C4-2B (cell line): ENCODE measurements around the gene FUT9.

Experiments used
- CTCF ChIP-seq: fragments of 450-650 bp; conservative IDR thresholded peaks from 2 replicates; pipeline ENCODE4 v1.5.1; 2017; ENCODE audit warnings: mild to moderate bottlenecking
- ZFX ChIP-seq: fragments of 450-650 bp; IDR thresholded peaks from 2 replicates; pipeline ENCODE4 v1.6.1; 2017

DNA sequence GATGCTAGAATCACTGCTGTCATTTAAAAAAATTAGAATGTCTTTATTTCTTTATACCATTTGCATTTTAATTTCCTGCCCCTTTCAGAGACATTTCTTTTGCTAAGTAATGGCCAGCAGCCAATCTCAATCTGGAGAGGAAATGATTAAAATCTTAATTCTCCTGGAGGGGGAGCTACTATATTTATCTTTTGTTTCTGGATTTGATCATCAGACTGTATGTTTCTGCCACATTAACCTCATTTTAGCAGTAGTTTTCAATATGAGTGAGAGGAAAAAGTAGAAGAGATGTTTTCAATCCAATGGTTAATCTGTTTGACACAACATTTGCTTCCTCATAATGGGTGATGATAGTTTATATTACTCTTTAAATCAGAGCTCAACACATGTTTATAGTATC is 138.0 kb downstream of the FUT9 start:
- TF ChIP-seq ZFX = no peak
- peak; percentile 20; the same call in 1 of the 2 replicates for TF ChIP-seq CTCF
